Endothelial cell of umbilical vein (primary cell): Measurements from ENCODE around the gene NEK7. TPM values are rescaled to one million over a fixed set of nuclear protein-coding genes. Genes with fewer than 3 reads are reported as not detected.

Source experiments
- BruUV-seq: library from RNA; stranded (reverse); fragments of 400-500 nt; replicated peaks from 2 replicates; lab custom pipeline; 2021; lab: Mats Ljungman, UMichigan
- CTCF ChIA-PET: fragments of 300-600, 350-600 bp; sonication (Branson Sonifier 250); formaldehyde crosslinking; loops from one replicate; lab custom pipeline; 2021; ENCODE audit warnings: antibody characterized with exemption, inconsistent platforms; lab: Charles Lee
- POLR2A ChIA-PET: fragments of 300-600, 350-600 bp; sonication (Branson Sonifier 250); formaldehyde crosslinking; loops from one replicate; lab custom pipeline; 2021; ENCODE audit warnings: antibody characterized with exemption, inconsistent platforms; lab: Charles Lee
- DNase-seq: peaks from one replicate; pipeline ENCODE4 v3.0.0-alpha.2; 2011; ENCODE audit warnings: low read depth, low spot score
- FAIRE-seq: peaks from 2 replicates; lab custom pipeline; 2011; peaks lifted over from hg19 to GRCh38; lab: Jason Lieb, UNC
- H2AFZ ChIP-seq: 2 replicates; pipeline ENCODE4 v1.6.0; 2012; ENCODE audit warnings: low read depth, low read length, control low read depth, inconsistent platforms
- H3K27ac ChIP-seq: 2 replicates; pipeline ENCODE4 v1.5.1; 2011; ENCODE audit warnings: low read depth, mild to moderate bottlenecking, control low read depth, low read length, moderate library complexity; ENCODE audit not compliant: insufficient read depth
- H3K27me3 ChIP-seq, 2 experiments: 2 replicates each; pipeline versions ENCODE4 v1.6.0 to v1.6.1; 2011; ENCODE audit warnings: low read length in 2 of 2, mixed read lengths in 1 of 2; ENCODE audit not compliant: control insufficient read depth in 2 of 2, insufficient read depth in 2 of 2
- H3K36me3 ChIP-seq, 2 experiments: 2 replicates in 1 of 2; 3 replicates in 1 of 2; pipeline ENCODE4 v1.5.1; 2011; ENCODE audit warnings: low read length in 2 of 2, mild to moderate bottlenecking in 1 of 2, moderate library complexity in 1 of 2; ENCODE audit not compliant: control insufficient read depth in 2 of 2, insufficient read depth in 2 of 2; ENCODE audit errors: extremely low read depth in 1 of 2
- H3K4me1 ChIP-seq: 3 replicates; pipeline ENCODE4 v1.5.1; 2011; ENCODE audit warnings: mild to moderate bottlenecking, low read length; ENCODE audit not compliant: control insufficient read depth, insufficient read depth; ENCODE audit errors: extremely low read depth
- H3K4me2 ChIP-seq: 2 replicates; pipeline ENCODE4 v1.6.1; 2011; ENCODE audit warnings: low read length, control low read depth, mixed read lengths; ENCODE audit not compliant: insufficient read depth
- H3K4me3 ChIP-seq, 3 experiments: fragments of 200-600 bp in 1 of 3; sonication (generic), shearing (Covaris generic) in 1 of 3; replicated peaks in 1 of 3; 2 replicates each; pipeline ENCODE4 v1.5.1; 2011 to 2016; ENCODE audit warnings: control low read depth in 3 of 3, low read length in 3 of 3, mild to moderate bottlenecking in 2 of 3, inconsistent platforms in 1 of 3, low read depth in 1 of 3, moderate library complexity in 1 of 3; ENCODE audit not compliant: insufficient read depth in 1 of 3
- H3K79me2 ChIP-seq: 2 replicates; pipeline ENCODE4 v1.6.0; 2012; ENCODE audit warnings: low read length, inconsistent platforms; ENCODE audit not compliant: control insufficient read depth, insufficient read depth
- H3K9ac ChIP-seq: replicated peaks from 2 replicates; pipeline ENCODE3; 2011; ENCODE audit warnings: low read length, control low read depth; ENCODE audit not compliant: insufficient read depth; ENCODE audit errors: extremely low read depth
- H3K9me1 ChIP-seq: replicated peaks from 3 replicates; pipeline ENCODE4 v1.6.0; 2011; ENCODE audit warnings: mild to moderate bottlenecking, low read length; ENCODE audit not compliant: control insufficient read depth, insufficient read depth; ENCODE audit errors: extremely low read depth
- H3K9me3 ChIP-seq: replicated peaks from 2 replicates; pipeline ENCODE4 v1.5.1; 2012; ENCODE audit warnings: low read length, inconsistent platforms; ENCODE audit not compliant: control insufficient read depth, insufficient read depth
- H4K20me1 ChIP-seq: replicated peaks from 2 replicates; pipeline ENCODE3; 2011; ENCODE audit warnings: mild to moderate bottlenecking, low read length; ENCODE audit not compliant: control insufficient read depth, insufficient read depth; ENCODE audit errors: extremely low read depth
- EZH2 ChIP-seq: IDR thresholded peaks from 2 replicates; pipeline ENCODE4 v1.6.1; 2012; ENCODE audit warnings: borderline replicate concordance, low read depth, mild to moderate bottlenecking, moderate library complexity, low read length, inconsistent platforms; ENCODE audit not compliant: severe bottlenecking
- FOS ChIP-seq: IDR thresholded peaks from 2 replicates; pipeline ENCODE4 v1.6.1; 2011; ENCODE audit warnings: mild to moderate bottlenecking, low read length, moderate library complexity, borderline replicate concordance; ENCODE audit not compliant: insufficient read depth
- GATA2 ChIP-seq: IDR thresholded peaks from 2 replicates; pipeline ENCODE4 v1.7.0; 2011; ENCODE audit warnings: low read depth, mild to moderate bottlenecking, moderate library complexity, mixed read lengths, low read length; ENCODE audit not compliant: insufficient read length, insufficient read depth
- JUN ChIP-seq: IDR thresholded peaks from 2 replicates; pipeline ENCODE4 v1.6.1; 2011; ENCODE audit warnings: borderline replicate concordance, low read depth; ENCODE audit not compliant: insufficient read length, insufficient read depth
- MYC ChIP-seq: IDR thresholded peaks from one replicate; pipeline ENCODE4 v1.6.1; 2011; ENCODE audit warnings: mild to moderate bottlenecking, low read depth, low read length
- POLR2A ChIP-seq: IDR thresholded peaks from 2 replicates; pipeline ENCODE4 v1.6.1; 2012; ENCODE audit warnings: low read depth, mild to moderate bottlenecking, control low read depth, low read length
- POLR2AphosphoS5 ChIP-seq: IDR thresholded peaks from 2 replicates; pipeline ENCODE4 v1.6.1; 2012; ENCODE audit warnings: low read depth, mild to moderate bottlenecking, control low read depth, low read length, moderate library complexity; ENCODE audit not compliant: insufficient read depth
- dilution Hi-C: fragments of 300-500 bp; cut with MboI; formaldehyde crosslinking; loops from one replicate; pipeline ENCODE4 v1.15.0; 2019; ENCODE audit warnings: low sequenced_read_pairs; ENCODE audit not compliant: extremely low pct_ligation_motif_present
- intact Hi-C: fragments of 100-400 bp; cut with micrococcal nuclease; formaldehyde crosslinking; loops from one replicate; pipeline ENCODE4 v1.10.0; 2022
- polyA plus RNA-seq, 4 experiments: library from polyadenylated mRNA; depleted of rRNA in 3 of 4; stranded (reverse) in 3 of 4; unstranded in 1 of 4; fragments of >200 nt; gene quantifications; 2 replicates each; pipeline versions ENCODE4 v1.2.1 to v1.2.3, GENCODE V29; 2011 to 2012; ENCODE audit warnings: missing spikeins in 1 of 4
- total RNA-seq: library from RNA; stranded (reverse); gene quantifications from 2 replicates; pipeline ENCODE4 v1.2.3, GENCODE V29; 2021
- TF ChIP-seq, protein P1 (sequence below), 2 donors: IDR thresholded peaks; 1 replicate in 1 of 2; 2 replicates in 1 of 2; pipeline ENCODE4 v1.5.1; 2011; ENCODE audit warnings: low read length in 2 of 2, mild to moderate bottlenecking in 2 of 2, moderate library complexity in 2 of 2, control low read depth in 1 of 2, inconsistent platforms in 1 of 2, low read depth in 1 of 2; ENCODE audit not compliant: insufficient read depth in 1 of 2; ENCODE audit errors: extremely low read depth in 1 of 2
- TF ChIP-seq, protein P2 (sequence below): IDR thresholded peaks from 2 replicates; pipeline ENCODE4 v1.6.1; 2011; ENCODE audit not compliant: insufficient read depth, insufficient read length

NEK7 gene
- total and polyA plus RNA-seq, 2 donors (not counting 3 experiments of a cell fraction or from before 2014, with no cell fraction given): 22.6 to 45.7 TPM

DNA sequence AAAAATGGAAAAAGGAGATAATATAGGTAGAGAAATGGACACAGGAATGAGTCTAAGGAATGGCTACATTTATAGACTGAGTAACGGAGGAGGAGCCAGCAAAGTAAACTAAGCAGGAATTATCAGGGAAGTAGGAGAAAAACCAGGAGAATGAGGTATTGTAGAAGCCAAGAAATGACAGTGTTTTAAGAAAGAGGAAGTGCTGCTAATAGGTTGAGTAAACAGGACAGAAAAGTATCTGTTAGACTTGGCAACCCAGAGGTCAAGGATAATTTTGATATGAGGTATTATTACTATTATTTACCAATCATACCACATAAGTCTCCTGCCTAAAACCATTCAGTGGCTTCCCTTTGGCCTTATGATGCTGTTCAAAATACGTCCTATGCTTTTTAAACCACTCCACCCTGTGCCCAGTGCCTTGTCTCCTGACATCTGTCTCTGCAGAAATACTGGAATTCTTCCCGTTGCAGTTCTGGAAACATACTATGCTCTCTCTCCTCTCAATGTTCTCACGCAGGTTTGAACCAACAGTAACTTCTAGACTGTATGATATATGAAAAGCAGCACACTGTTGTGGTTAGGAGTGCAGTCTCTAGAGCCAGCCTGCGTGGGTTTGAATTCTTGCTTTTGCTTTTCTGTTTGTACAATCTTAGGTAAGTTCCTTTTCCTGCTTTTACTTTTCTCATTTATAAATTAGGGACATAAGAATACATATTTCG is 24.6 kb upstream of the NEK7 start:
- intact Hi-C loops: no loop called here
- Histone ChIP-seq H3K4me2 (no peak overlapping the region), H3K9me3 (no peaks in the 10 kb centered on the region), H3K79me2 (no peaks in the 10 kb centered on the region), H3K36me3 (no peaks in the 10 kb centered on the region), H3K4me3 (no peak overlapping the region), H2AFZ (peak overlapping the region; percentile 9), H4K20me1 (no peaks in the 10 kb centered on the region), H3K27me3 (no peaks in the 10 kb centered on the region), H3K9me1 (no peaks in the 10 kb centered on the region), H3K27ac (no peak overlapping the region), H3K9ac (no peak overlapping the region), H3K4me1 (no peaks in the 10 kb centered on the region)
- dilution Hi-C loops: no loop called here
- CTCF ChIA-PET: no interaction called here
- POLR2A ChIA-PET: no interaction called here
- TF ChIP-seq EZH2: no peak
- no TSS peak for BruUV-seq
- FAIRE-seq: no peak
- DNase-seq: no peak

DNA sequence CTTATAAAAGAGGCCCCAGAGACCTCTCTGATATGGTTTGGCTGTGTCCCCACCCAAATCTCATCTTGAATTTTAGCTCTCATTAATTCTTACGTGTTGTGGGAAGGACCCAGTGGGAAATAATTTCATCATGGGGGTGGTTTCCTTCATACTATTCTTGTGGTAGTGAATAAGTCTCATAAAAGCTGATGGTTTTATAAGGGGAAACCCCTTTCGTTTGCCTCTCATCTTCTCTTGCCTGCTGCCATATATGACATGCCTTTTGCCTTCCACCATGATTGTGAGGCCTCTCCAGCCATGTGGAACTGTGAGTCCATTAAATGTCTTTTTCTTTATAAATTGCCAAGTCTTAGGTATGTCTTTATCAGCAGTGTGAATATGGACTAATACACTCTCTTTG is 22.5 kb upstream of the NEK7 start:
- no peak overlapping the region for H3K4me2 ChIP-seq
- H3K4me1 ChIP-seq: no peaks in the 10 kb centered on the region
- no peak overlapping the region for H3K4me3 ChIP-seq
- FAIRE-seq (no peak), DNase-seq (no peak)
- no peak overlapping the region for H3K27ac ChIP-seq
- no peak overlapping the region for H3K9ac ChIP-seq
- TF ChIP-seq POLR2AphosphoS5 (no peak), JUN (no peak), FOS (no peak), GATA2 (no peak), EZH2 (no peak), POLR2A (no peak), MYC (no peak)
- TF ChIP-seq, protein P1, sequence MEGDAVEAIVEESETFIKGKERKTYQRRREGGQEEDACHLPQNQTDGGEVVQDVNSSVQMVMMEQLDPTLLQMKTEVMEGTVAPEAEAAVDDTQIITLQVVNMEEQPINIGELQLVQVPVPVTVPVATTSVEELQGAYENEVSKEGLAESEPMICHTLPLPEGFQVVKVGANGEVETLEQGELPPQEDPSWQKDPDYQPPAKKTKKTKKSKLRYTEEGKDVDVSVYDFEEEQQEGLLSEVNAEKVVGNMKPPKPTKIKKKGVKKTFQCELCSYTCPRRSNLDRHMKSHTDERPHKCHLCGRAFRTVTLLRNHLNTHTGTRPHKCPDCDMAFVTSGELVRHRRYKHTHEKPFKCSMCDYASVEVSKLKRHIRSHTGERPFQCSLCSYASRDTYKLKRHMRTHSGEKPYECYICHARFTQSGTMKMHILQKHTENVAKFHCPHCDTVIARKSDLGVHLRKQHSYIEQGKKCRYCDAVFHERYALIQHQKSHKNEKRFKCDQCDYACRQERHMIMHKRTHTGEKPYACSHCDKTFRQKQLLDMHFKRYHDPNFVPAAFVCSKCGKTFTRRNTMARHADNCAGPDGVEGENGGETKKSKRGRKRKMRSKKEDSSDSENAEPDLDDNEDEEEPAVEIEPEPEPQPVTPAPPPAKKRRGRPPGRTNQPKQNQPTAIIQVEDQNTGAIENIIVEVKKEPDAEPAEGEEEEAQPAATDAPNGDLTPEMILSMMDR (IDR thresholded peaks at IDR 0.05; ENCODE audit: extremely low read depth in 1 of 2, insufficient read depth in 1 of 2, low read depth in 1 of 2, low read length in 2 of 2): no peak
- TF ChIP-seq, protein P2, sequence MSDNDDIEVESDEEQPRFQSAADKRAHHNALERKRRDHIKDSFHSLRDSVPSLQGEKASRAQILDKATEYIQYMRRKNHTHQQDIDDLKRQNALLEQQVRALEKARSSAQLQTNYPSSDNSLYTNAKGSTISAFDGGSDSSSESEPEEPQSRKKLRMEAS: no peak
- dilution Hi-C loops: no loop called here
- no TSS peak for BruUV-seq
- POLR2A ChIA-PET: no interaction called here
- intact Hi-C loops: no loop called here
- no peaks in the 10 kb centered on the region for H3K9me1 ChIP-seq
- H3K36me3 ChIP-seq: no peaks in the 10 kb centered on the region
- no peaks in the 10 kb centered on the region for H4K20me1 ChIP-seq
- H3K27me3 ChIP-seq: no peaks in the 10 kb centered on the region
- CTCF ChIA-PET: no interaction called here
- H3K9me3 ChIP-seq: no peaks in the 10 kb centered on the region
- H2AFZ ChIP-seq: no peak overlapping the region
- H3K79me2 ChIP-seq: no peaks in the 10 kb centered on the region
